ENCODE results near the gene RERE.
"Not testable (repeated sequence)": the region's sequence is repeated elsewhere in the genome, so short reads cannot be mapped to it uniquely, and the experiment has no call there.

The RERE gene

DNA sequence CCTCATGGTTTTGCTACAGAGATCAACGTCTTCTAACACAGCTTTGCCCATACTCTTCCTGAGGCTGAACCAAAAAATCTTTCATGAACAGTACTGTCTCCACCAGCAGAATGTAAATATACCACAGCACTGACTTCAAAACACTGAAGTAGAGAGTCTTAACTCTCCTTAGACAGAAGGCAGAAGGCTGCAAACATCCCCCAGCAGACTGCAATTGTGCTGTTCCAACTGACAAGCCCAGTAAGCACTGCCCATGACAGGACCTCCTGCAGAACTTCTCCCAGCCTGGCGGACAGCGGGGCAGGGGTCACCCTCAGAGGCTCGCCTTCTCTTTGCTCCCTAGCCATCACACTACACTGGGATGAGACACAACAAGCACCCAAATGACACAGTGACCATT is 218.7 kb downstream of the RERE start:
- DNase-seq = no peak

DNA sequence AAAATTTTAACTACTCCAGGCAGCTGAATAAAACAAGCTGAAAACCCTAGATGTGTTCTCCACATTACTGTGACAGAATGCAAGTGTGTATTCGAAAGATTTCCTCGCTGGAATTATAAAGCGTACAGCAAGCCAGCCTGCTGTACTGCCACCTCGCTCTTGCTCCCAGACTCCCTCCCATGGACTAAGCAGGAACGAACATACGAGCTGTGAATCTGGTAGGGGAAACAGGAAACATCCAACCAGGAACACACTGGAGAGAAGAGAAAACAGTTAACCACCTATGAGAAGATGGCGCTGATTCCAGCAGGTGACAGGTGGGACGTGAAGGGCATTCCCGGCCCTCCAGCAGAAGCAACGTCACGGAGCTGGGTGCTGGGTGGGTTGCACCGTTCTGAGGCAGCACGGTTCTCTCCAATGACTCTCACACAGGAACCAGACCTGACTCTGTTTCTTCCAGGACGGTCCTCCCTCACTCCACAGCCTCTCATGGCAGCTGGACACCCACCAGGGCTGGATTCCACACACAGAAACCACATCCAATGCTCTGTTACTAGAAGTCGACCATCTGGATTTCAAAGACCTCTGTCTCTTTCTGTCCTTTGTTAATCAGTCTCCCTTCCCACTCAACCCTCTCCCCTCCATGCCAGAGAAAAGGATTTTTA is 219.2 kb downstream of the RERE start:
- peak; percentile 61 for DNase-seq

- DNase-seq = peak; percentile 54
Observed at GRCh38 chr1:8597455-8597854, 220.0 kb downstream of the RERE start.

- no peak for DNase-seq
Observed at GRCh38 chr1:8595941-8596340, 221.5 kb downstream of the RERE start.

DNA sequence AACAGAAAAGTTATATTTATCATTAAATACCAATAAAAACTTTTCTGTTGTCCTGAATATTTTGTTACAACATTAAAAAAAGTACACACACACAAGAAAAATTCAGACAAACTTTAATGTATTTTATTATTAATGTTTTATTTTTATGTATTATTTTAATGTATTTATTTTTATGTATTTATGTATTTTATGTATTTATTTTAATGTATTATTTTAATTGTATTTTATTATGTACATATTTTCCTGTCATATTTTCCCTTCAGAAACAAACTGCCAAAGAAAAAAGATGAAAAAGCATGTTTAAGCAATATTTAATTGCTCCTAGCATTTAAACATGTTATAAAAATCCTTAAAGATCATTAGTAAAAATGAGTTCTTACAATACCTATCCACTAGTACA is 222.1 kb downstream of the RERE start:
- no peak for DNase-seq

- DNase-seq = not testable (repeated sequence)
Observed at GRCh38 chr1:8593292-8593691, 224.1 kb downstream of the RERE start.

- no peak for DNase-seq
Observed at GRCh38 chr1:8591569-8591968, 225.9 kb downstream of the RERE start.

- no peak for DNase-seq
Observed at GRCh38 chr1:8590721-8591351, 226.6 kb downstream of the RERE start.

GRCh38 chr1:8589571-8589970 is 227.9 kb downstream of the RERE start:
- no peak for DNase-seq

- no peak for DNase-seq
Observed at GRCh38 chr1:8587784-8588183, 229.7 kb downstream of the RERE start.

GRCh38 chr1:8586438-8586837 is 231.0 kb downstream of the RERE start:
- DNase-seq = peak; percentile 37

- DNase-seq = peak; percentile 16
Observed at GRCh38 chr1:8584316-8584715, 233.1 kb downstream of the RERE start.

- DNase-seq = no peak
Observed at GRCh38 chr1:8583031-8583430, 234.4 kb downstream of the RERE start.

GRCh38 chr1:8580566-8580965 is 236.9 kb downstream of the RERE start:
- DNase-seq = no peak

- DNase-seq = no peak
Observed at GRCh38 chr1:8578936-8579335, 238.5 kb downstream of the RERE start.

- no peak for DNase-seq
Observed at GRCh38 chr1:8578132-8578877, 239.1 kb downstream of the RERE start.

DNA sequence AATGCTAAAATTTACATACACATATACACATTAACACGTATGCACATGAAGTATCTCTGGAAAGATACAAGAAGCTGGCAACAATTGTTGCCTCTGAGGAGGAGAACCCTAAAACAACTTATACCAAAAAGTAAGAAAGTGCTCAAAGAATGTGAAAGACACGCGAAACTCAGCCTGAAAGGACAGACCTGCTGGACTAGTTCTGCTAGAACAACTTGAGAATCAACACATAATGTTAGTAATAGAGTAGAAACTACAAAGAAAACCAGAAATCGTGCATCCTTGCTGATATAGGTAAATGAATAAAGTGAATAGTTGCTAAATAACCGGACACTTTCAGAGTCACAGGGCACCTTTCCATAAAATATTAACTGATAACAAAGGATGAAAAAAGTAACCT is 242.5 kb downstream of the RERE start:
- DNase-seq = no peak

DNA sequence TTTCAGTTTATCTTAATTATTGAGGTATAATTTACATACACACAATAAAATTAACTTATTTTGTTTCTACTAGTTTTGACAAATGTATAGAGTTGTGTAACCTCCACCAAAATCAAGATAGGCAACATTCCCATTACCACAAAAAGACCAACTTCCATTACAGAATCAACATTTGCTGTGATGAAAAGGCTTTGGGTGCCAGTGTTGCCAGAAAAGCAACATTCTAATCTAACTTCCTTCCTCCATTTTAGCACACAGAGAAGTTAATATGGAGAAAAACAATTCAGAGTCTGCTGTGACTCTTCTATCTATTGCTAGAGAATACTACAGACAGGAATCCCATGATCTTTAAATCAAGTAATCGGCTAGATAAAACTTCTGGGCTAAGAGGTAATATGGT is 245.3 kb downstream of the RERE start:
- no peak for DNase-seq

DNA sequence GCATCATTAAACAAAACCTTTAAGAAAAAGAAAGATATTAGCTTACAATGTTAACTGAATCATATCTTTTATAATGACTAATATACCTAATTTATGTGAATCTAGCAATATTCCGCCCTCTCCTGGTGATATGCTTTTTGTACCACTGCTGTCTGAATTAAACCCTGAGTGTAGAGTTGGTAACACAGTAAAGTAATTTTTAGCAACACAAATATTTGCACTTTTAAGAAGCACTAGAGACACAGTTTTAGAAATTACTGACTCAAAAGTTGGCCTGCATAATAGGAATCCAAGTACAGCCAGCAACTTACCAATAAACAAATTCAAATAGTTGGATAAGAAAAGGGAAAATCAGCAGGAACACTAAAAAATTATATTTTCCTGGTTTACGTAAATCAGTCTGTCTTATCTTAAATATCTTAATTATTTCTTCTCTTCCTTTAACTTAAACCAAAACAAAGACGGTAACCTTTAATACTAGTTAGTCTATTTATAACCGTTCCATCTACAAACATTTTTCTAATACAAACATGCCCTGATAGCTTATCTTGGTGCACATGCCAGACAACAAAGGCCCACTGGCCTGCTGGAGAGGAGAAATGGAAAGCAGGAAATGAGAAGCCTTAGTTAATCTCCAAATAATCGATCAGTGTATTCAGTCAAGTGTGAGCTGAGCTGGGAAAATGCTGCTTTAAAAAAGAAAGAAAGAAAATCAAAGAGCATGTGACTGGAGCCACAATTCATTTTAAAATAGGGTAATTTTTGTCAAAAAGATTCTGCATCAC is 246.0 kb downstream of the RERE start:
- DNase-seq = peak; percentile 39

DNA sequence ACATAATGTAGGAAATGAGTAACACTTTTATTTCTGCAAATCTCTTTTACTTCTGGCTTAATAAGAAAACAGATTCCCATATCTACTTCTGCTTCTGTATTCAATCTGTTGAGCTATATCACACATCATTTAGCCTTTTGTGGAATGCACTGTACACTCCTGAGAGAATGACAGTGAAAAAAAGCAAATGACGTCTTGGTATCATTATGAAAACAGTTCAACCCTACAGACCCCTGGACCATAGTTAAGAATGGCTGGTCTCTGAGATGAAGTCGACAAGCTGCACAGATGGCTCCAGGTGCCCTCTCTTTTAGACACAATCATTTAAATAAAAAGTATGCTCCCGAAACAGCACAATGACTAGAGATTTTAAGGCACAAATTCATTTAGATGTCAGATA is 247.0 kb downstream of the RERE start:
- no peak for DNase-seq

DNA sequence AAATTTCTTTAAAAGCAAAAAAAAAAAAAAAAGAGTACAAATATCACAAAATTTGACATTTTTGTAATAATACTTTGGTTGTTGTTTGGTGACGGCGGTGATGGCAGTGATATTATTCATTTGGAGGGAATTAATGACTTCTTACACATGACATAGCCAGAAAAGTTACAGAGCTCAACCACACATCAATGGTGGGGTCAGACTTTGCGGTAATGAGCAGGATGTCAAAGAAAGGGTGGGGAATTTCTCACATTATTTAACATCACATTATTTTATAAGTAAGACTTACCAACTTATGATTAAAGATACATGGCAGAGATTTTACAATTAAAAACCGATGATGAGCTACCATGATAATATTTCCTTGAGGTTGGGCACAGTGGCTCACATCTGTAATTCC is 248.2 kb downstream of the RERE start:
- DNase-seq = no peak

- DNase-seq = no peak
Observed at GRCh38 chr1:8568837-8569236, 248.6 kb downstream of the RERE start.

GRCh38 chr1:8567146-8567545 is 250.3 kb downstream of the RERE start:
- DNase-seq = no peak

Measured in fibroblast of skin of right quadriceps (primary cell).